ENCODE results near the gene TBC1D22A.
A peak's percentile ranks its signal among the peaks of the same experiment; 100 is the strongest.

Gene TBC1D22A

DNA sequence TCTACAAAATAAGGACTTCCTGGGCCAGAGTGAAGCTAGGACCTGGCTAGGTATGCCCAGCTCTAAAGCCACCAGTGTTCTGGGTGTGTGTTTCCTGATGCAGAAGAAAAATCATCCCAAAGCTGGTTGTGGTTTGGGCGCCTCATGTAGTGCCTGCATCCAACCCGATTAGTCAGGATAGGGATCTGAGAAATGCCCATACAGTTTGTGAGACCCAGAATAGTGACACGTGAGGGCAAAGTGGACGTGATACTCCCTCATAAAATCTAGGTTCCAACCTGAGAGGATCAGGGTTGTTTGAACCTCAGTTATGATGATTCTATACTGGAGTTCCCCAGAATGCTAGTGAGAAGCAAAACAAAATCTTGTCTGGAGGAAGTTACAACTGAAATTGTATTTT is 238.4 kb downstream of the TBC1D22A start:
- peak; percentile 51 to 71 for ATAC-seq

DNA sequence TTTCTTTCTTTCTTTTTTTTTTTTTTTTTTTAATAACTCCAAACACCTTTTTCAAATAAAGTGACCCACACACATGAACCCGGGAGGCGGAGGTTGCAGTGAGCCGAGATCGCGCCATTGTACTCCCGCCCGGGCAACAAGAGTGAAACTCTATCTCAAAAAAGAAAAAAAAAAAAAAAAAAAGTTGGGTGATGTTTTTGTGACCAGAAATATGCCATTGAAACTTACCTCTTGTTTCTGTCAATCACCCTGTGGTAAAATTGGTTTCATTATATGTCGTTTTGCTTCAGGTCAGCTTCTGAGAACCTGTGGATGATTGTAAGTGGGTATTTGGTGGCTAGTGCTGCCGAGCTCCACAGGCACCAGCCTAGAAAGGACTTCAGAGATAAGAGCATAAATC is 238.8 kb downstream of the TBC1D22A start:
- ATAC-seq, result peak; percentile 21 to 58

DNA sequence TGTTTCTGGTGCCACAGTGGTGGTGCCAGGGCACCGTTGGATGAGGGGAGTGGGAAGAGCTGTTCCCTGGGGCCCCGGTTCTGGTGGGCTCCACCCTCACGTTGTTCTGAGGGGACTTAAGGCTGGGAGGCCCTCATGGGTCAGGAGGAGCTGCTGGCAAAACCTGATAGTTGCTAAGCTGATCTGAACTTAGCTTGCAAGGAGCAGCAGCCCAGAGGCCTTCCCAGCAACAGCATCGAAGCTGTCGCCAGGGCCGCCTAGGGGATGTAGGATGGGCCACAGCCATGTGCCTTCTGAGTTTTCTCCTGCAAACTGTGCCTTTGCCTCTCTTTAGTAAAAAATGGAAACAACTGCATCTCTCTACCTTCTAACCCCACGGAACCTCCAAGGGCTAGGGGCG is 240.2 kb downstream of the TBC1D22A start:
- no peak for ATAC-seq

DNA sequence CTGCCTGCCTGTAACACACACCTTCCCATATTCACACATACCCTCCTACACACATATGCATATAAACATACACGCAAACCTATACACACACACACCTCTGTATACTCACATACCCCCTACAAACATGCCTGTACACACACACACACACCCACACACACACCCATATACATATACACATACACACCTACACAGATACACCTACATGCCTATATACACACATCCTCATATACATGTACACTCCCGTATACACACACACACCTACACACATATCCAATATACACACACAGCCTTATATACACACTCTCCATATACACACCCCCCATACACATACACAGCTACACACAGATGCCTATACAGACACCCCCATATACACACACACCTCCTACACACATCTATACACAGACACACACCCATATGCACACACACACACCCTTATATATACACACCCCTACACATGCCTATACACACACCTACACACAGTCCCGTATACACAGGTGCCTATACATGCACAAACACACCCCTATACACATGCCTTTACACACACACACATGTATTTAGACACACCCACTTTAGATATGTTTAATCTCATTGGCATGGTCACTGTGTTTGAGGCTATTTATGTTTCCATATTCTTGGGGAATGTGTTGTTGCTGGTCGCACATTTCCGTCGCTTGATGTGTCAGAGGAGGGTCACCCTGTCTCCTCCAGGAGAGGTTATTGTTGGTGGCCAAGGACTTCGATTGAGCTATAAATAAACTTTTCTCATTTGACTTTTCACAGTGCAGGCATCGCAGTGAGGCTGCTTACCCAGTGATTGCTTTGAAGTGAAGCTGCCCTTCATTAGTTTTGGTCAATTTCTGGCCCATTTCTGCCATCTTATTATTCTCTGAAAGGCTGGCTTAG is 243.3 kb downstream of the TBC1D22A start:
- ATAC-seq, result no peak

DNA sequence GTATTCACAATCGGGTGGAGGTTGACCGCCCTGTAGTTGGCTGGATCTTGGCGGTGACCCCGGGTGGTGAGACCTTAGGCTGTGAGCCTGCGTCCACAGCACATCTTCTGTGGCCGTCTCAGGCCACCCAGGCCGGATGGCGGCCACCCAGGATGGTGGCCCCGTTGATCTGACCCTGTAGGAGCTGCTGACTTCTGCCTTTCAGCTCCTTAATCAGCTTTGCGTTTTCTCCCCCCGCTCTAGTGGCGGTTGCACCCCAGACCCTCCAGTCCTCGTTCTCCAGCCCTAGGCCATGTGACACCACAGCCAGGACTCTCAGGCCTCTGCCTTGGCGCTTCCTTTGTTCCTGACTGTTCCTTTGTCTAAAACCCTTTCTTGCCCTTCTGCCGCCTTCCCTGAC is 244.0 kb downstream of the TBC1D22A start:
- no peak for ATAC-seq

DNA sequence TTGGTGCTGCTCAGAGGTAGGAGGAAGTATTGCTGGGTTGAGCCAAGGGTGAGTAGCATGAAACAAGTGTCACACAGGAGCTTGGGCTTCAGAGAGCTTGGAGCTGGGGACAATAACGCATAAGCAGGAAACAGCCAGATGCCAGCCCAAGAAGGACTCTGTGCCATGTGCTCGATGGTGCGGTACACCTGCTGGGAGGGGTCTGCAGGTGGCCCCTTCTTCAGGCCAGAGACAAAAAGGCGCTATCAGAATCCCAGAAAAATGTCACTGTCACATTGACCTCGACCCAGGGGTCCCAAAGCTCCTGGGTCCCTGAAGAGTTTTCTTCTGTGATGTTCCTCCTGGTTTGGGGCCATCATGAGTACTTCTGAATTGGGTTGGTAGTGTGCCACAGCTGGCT is 244.4 kb downstream of the TBC1D22A start:
- ATAC-seq, result no peak

DNA sequence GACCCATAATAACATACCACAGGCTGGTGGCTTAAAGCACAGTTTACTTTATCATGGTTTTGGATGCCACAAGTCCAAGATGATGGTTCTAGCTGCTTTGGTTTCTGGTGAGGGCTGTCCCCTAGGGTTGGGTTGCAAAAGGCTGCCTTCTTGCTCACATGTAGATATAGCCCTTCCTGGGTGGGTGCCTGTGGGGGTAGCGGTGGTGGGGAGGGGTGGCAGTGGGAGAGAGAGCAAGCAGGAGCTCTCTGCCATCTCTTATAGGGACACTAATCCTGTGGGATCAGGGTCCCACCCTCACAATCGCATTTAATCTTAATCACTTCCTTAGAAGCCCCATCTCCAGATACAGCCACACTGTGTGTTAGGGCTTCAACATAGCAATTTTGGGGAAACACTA is 245.0 kb downstream of the TBC1D22A start:
- no peak for ATAC-seq

DNA sequence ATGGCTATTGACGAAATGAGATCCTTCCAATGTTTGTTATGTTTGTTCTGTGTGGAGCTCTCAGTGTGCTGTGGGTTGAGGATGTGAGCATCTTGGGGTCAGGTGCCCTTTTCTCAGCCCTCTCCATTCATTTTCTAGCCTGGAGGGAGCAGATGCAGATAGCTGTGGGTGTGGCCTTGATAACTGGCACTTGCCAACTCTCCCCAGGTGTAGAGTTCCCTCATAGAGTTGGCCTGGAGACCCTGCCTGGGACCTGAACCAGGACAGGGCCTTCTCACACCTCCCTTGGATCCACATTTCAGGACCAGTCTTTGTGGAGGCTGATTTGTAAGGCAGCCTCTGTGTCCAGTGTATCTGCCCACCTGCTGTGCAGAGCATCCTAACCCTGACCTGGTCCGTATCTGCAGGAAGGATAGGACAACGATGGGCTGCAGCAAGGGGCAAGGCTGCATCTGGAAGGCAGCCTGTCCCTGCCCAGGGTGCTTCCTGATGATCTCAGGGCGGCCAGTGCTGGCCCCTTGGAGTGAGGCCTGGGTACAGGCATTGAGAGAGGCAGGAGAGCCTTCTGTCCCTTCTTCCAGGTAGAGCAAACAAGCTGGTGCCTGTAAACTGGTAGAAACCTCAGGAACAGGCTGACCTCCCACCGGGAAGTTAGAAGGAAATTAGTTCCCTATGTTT is 245.9 kb downstream of the TBC1D22A start:
- ATAC-seq, result no peak

DNA sequence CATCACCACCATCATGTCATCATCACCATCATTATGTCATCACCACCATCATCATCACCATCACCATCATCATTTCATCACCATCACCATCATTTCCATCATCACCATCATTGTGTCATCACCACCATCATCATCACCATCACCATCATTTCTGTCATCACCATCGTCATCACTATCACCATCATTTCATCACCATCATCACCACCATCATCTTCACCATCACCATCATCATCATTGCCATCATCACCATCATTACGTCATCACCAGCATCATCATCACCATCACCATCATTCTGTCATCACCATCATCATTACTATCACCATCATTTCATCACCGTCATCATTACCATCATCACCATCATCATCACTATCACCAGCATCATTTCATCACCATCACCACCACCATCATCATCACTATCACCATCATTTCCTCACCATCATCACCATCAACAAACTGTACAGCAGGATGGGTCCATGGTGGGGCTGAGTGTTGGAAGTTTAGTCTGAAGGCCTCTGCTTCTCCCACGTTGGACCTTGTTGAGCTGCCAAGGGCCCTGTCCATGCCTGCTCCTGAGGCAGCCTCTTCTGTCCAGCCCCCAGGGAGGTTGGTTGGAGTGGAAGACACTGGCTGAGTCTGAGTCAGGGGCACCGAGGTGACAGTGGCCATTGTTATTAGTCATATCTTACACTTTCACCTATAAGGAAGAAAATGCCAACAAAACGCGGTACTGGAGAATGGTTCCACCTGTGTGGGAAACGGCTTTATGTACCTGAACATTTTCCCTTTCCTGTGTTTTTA is 247.1 kb downstream of the TBC1D22A start:
- ATAC-seq, result no peak

DNA sequence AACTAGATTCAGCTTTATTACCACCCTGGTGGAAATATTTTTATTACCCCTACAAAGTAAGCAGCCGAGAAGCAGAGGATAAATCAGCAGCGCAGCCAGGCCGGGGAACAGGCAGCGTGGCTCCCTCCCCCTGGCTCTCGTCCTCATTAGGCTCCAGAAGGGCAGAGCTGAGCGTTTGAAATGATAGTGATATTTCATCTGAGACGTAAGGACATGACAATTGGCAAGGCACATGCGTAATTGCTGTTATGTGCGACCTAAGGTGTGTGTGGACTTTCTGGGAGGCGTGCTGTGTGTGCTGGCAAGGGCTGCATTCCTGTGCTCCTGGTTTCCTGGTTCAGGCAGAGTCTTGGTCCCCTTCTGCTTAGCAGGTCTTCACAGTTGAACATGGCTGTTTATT is 247.8 kb downstream of the TBC1D22A start:
- ATAC-seq, result no peak

DNA sequence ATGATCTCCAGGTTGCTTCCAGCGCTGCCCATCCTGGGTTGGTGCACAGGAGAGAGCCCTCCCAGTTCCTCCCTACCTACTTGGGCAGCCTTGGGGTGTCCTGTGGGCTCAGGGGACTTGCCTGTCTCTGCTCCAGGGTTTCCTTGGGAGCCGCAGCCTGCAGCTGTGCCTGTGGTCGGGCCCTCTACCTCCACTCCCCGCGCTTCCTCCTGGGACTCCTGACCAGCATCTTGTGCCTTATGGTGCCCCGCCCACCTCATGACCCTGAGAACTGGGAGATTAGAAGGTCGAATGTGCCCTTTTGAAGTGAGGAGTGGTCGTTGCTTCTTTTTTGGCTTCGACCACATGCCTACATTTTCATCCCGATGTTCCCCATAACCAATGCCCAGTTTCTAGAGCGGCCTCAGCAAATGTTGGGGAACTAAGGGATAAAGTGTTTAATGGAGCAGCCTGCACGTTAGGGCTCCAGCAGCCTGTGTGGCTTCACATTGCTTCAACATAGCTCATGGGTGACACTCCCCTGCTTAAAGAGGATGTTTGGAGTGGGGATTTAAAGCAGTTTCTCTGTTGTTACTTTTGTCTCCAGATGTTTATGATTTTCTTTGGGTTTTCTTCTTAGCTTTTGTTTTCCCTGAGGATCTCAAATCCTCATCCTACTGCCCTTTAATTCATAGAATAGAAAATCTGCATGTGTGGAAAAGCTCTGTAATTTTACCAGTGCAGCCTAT is 248.8 kb downstream of the TBC1D22A start:
- no peak for ATAC-seq

DNA sequence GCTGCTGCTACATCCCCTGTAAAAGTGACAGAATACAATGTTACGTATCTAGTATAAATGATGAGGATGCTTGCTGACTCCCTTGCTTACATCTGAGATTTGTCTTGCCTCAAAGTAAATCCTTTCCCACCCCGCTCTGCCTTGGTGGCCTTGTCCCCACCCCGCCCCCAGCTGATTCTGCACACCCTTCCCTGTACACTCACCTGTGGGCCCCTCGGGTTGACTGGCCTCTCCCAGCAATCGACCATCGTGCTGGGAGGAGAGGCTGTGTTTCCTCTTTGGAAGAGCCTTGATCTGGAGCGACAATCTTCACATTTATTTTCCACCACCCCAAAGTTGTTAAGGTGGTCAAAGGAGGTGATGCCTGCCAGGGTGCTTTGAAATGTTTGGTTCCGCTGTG is 249.4 kb downstream of the TBC1D22A start:
- no peak for ATAC-seq

DNA sequence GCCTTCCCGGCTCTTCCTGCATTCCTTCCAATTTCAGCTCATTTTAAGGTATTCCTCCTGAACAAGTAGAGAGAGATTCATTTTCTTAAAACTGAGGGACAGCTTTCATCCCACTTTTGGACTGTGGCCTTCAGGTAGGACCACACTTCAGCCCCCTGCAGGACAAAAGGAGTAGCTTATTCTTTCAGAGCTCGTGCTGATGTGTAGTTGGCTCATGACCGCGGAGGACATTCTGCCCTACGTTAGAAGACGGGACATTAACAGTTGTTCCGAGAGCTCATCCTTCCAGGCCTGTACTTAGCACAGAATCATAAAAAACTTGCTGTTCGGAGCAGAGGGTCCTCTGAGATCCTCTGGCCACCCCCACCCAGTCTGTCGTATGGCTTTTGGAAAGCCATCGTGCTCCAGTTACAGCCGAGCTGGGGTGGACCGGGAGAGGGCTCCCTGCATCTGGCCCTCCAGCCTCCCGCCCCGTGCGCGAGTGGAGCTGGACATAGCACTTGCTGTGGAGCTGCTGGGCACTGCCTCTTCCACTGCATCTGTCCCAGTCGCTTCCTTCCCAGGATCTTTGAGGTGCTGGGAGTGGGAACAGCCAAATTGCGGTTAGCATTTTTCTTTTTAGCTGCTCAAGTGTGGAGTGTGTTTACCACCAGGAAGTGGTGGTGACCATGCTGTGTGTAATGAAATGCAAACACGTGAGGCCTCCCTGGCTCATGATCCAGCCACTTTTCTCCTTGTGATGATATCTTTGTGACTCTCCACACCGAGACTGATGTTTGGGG is 250.3 kb downstream of the TBC1D22A start:
- ATAC-seq, result no peak

DNA sequence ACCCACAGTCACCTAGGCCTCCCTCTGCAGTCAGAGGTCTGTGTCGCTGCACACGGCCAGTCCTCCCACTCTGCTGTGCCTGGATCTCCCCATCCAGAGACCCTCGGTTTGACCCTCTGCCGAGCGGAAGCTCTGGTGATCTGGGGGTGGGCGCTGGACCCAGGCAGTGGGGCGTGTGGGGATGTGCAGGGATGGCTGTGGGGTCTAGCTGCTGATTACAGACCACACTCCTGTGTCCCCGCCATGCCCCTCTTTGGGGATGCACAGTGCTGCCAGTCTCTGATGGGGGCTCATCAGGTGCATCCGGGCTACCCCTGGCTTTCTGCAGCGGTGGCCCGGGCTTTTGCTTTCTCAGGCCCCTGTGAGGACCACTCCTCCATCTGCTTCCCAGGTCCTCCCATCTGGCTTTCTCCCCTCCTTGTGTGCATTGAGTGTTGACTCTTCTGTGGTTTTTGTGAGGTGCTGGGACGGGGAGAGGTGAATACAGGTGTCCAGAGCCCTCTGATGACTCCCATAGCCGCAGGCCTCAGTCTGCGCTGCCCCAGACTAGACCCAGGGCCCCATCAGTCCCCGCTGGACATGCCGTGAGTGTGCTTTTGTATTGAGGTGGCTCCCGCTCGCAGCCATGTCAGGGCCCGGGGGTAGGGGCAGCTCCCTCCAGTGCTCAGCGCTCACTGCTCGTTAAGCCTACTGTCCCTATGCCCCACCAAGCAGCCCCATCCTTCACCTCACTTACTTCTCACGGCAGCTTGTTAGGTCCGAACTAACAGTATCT is 251.6 kb downstream of the TBC1D22A start:
- ATAC-seq, result no peak

DNA sequence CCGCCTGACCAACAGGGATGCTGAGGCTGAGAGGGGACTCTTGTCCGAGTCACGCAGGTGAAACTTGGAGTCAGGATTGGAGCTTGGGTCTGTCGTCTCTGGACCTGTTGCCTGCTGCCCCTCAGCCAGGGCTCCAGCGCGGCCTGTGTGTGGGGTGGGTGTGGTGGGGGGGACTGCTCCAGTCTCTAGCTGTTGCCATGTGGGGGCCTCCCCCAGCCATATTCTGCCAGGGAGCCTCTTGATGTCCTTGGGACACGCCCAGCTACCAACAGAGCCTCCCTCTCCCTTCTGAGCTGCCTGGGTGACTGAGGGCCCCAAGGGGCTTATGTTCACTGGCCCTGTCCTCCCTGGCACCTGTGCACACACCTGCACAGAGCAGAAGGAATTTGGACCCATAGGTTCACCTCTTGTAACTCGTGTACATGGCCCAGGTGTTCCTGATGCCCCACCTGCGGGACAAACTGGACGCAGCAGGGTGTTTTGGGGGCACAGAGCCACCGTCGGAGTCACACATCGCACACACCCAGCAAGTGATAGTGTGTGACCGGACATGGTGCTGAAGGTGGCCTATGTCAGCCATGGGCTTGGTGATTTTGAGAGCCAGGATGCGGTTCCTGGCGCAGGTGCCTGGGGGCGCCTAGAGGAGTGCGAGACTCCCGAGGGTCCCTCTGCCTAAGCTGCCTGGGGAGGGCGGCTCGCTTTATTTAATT is 252.3 kb downstream of the TBC1D22A start:
- ATAC-seq, result no peak

DNA sequence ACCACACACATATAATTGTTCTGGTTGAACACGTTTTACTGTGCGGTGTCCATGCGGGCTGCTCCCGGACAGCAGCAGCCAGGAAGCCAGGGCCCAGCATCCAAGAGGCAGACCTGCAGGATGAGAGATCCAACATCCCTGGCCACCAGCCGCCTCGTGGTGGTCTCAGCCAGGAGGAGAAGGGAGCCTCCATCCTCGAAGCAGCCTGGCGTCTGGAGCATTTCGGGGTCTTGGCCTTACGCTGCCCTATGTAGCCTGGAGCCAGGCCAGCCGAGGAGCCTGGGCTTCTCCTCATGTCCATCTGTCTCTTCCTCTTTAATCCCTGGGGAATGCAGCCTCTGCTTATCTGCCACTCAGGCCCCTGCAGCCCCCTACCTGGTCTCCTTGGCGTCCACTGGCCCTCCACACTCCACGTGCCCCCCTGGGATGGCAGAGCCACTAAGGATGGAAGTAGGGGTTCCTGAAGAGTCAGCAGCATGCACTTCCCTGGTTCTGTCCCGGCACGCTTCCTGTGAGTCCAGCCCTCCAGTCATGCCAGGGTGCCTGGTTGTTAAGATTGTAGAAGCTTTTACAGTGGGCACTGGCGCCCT is 253.2 kb downstream of the TBC1D22A start:
- no peak for ATAC-seq

DNA sequence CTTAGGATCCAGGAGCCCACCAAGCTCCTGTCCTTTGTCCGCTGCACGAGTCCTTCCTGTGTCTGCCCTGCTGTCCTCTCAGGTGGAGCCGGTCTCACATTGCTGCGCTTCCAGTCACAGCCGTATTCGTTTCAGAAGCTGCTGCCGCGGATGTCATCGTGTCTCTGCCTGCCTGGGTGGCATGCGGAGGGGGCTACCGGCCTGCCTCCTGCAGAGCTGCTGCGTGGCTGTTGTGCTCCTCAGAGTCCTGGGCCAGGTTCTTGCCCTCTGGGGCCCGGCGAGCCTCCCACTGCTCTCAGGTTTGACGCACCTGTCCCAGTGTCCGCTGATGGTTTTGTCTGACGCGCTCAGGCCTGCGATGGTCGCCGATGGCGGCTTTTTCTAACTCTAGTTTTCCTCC is 254.2 kb downstream of the TBC1D22A start:
- no peak for ATAC-seq

DNA sequence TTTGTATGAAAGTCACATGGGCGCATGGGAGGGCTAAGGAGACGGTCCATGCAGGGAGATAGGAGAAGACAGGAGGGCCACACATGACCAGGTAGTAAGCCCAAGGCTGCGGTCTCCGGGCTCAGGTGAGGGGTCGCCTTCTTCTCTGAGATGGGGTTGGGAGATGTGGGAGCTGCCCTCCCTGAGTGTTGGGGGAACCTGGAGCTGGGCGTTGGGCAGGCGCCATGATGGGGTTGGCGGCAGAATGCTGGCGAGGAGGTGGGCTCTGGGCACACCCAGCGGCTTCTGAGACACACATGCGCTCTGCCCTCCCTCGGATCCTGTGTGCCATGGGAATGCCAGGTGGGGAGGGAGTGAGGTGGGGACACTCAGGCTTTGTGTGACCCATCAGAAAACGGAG is 254.8 kb downstream of the TBC1D22A start:
- no peak for ATAC-seq

DNA sequence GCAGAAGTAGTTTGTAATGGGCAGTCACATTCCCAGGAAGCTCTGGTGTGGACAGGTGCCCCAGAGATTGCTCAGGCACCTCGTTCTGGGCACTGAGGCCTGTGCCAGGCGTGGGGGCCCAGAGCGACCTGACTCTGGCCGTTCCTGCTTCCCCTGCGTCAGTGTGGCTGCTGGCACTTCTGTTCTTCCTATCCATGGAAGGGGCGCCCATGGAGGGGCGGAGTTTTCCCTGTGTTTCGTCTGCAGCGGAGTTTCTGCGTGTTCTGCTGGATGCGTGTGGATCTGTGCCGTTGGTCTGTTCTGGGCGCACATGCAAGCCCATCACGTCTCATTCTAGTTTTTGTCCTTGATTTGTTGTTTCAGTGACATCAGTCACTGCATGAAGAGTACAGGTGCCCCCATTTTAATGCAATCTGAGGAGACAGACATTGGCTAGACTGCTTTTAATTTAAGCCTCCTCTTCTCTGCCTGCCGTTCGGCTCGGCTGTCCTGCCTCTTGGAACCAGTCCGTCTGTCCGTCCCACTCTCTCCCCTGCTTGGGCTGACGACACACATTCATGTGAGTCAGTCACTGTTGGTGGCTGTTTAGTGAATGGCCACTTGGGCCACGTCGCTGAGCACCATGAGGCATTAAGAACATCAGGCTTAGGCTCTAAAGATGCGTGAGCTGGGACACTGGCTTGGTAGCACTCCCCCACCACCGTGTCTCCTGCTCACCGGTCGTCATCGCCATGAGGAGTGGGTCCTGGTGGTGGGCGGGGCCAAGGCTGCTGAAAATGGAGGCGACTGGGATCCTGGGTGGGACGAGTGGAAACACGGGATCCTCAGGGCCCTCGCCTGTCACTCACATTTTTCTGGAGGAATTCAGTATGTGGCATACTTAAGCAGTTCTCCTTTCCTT is 255.8 kb downstream of the TBC1D22A start:
- no peak for ATAC-seq
